Glutamatergic neuron (in vitro differentiated cells): ENCODE results near the gene AGPAT4. TPM values are rescaled to one million over a fixed set of nuclear protein-coding genes. Genes with fewer than 3 reads are reported as not detected.
A peak's percentile ranks its signal among the peaks of the same experiment; 100 is the strongest.

Source experiments
- DNase-seq: peaks from one replicate; pipeline ENCODE4 v3.0.0; 2022
- H3K27ac Mint-ChIP-seq: one replicate; pipeline ENCODE4 v1.8.0; 2020; ENCODE audit warnings: mild to moderate bottlenecking, mixed read lengths, inconsistent platforms; ENCODE audit not compliant: unreplicated experiment
- H3K27me3 Mint-ChIP-seq: one replicate; pipeline ENCODE4 v1.8.0; 2020; ENCODE audit warnings: mild to moderate bottlenecking, moderate library complexity, mixed read lengths, inconsistent platforms; ENCODE audit not compliant: unreplicated experiment
- H3K36me3 Mint-ChIP-seq: one replicate; pipeline ENCODE4 v1.8.0; 2020; ENCODE audit warnings: mild to moderate bottlenecking, mixed read lengths, inconsistent platforms; ENCODE audit not compliant: unreplicated experiment
- H3K4me1 Mint-ChIP-seq: one replicate; pipeline ENCODE4 v1.8.0; 2020; ENCODE audit warnings: mild to moderate bottlenecking, low read depth, mixed read lengths, inconsistent platforms; ENCODE audit not compliant: unreplicated experiment
- H3K4me3 Mint-ChIP-seq: one replicate; pipeline ENCODE4 v1.8.0; 2020; ENCODE audit warnings: mild to moderate bottlenecking, mixed read lengths, inconsistent platforms; ENCODE audit not compliant: unreplicated experiment
- H3K9me3 Mint-ChIP-seq: one replicate; pipeline ENCODE4 v1.8.0; 2020; ENCODE audit warnings: mild to moderate bottlenecking, moderate library complexity, mixed read lengths, inconsistent platforms; ENCODE audit not compliant: unreplicated experiment
- CTCF ChIP-seq: fragments of 200-600 bp; sonication (generic); IDR thresholded peaks from one replicate; pipeline ENCODE4 v1.5.0; 2021; ENCODE audit not compliant: partially characterized antibody, unreplicated experiment
- total RNA-seq: library from RNA; stranded (reverse); fragmentation: NEBNext Ultra II Directional; extraction: Animal tissue kit (Norgen Biotek cat#: 25700); gene quantifications from one replicate; pipeline ENCODE4 v1.2.1, GENCODE V29; 2021; ENCODE audit not compliant: unreplicated experiment

Gene AGPAT4
- total RNA-seq, 1 donor from 2014 or later, result 90.2 TPM

GRCh38 chr6:161200610-161201370 lies 73.1 kb downstream of the AGPAT4 start:
- peak overlapping the region; percentile 84 for H3K4me3 Mint-ChIP-seq
- H3K36me3 Mint-ChIP-seq, result peaks cover 4% of the 10 kb centered on the region
- no peak for TF ChIP-seq CTCF
- peak overlapping the region; percentile 99 for H3K27ac Mint-ChIP-seq
- peaks cover 63% of the 10 kb centered on the region for H3K4me1 Mint-ChIP-seq
- peaks cover 16% of the 10 kb centered on the region for H3K9me3 Mint-ChIP-seq
- peaks cover 9% of the 10 kb centered on the region for H3K27me3 Mint-ChIP-seq
- peak; percentile 47 for DNase-seq

GRCh38 chr6:161199850-161200249 lies 74.0 kb downstream of the AGPAT4 start:
- peak overlapping the region; percentile 70 for H3K4me3 Mint-ChIP-seq
- TF ChIP-seq CTCF, result no peak
- peak overlapping the region; percentile 99 for H3K27ac Mint-ChIP-seq
- peaks cover 4% of the 10 kb centered on the region for H3K36me3 Mint-ChIP-seq
- H3K4me1 Mint-ChIP-seq, result peaks cover 57% of the 10 kb centered on the region
- peaks cover 17% of the 10 kb centered on the region for H3K9me3 Mint-ChIP-seq
- DNase-seq, result no peak
- H3K27me3 Mint-ChIP-seq, result peaks cover 9% of the 10 kb centered on the region

- peaks cover 51% of the 10 kb centered on the region for H3K4me1 Mint-ChIP-seq
- peak overlapping the region; percentile 99 for H3K27ac Mint-ChIP-seq
- H3K9me3 Mint-ChIP-seq, result peaks cover 13% of the 10 kb centered on the region
- H3K27me3 Mint-ChIP-seq, result peaks cover 9% of the 10 kb centered on the region
- DNase-seq, result no peak
- peak overlapping the region; percentile 70 for H3K4me3 Mint-ChIP-seq
- H3K36me3 Mint-ChIP-seq, result peaks cover 9% of the 10 kb centered on the region
- TF ChIP-seq CTCF, result no peak
Measured at GRCh38 chr6:161198783-161199460, 74.9 kb downstream of the AGPAT4 start.

GRCh38 chr6:161198176-161198575 lies 75.7 kb downstream of the AGPAT4 start:
- no peak for TF ChIP-seq CTCF
- DNase-seq, result no peak
- peak overlapping the region; percentile 54 for H3K27ac Mint-ChIP-seq
- peaks cover 9% of the 10 kb centered on the region for H3K27me3 Mint-ChIP-seq
- H3K4me1 Mint-ChIP-seq, result peaks cover 51% of the 10 kb centered on the region
- H3K4me3 Mint-ChIP-seq, result no peak overlapping the region
- peaks cover 12% of the 10 kb centered on the region for H3K36me3 Mint-ChIP-seq
- peaks cover 13% of the 10 kb centered on the region for H3K9me3 Mint-ChIP-seq

- Mint-ChIP-seq H3K27ac (no peak overlapping the region), H3K27me3 (peaks cover 2% of the 10 kb centered on the region), H3K4me3 (no peak overlapping the region), H3K9me3 (peaks cover 5% of the 10 kb centered on the region), H3K4me1 (peaks cover 25% of the 10 kb centered on the region), H3K36me3 (peaks cover 23% of the 10 kb centered on the region)
- DNase-seq, result no peak
- TF ChIP-seq CTCF, result no peak
Measured at GRCh38 chr6:161195386-161195785, 78.5 kb downstream of the AGPAT4 start.
